HG02623 (cell line): ENCODE results near the gene SHE.

Source experiments
- ATAC-seq: cut with Tn5 transposase; IDR thresholded peaks from one replicate; pipeline ENCODE4 v1.9.1; 2021; ENCODE audit warnings: moderate library complexity; ENCODE audit not compliant: unreplicated experiment

Gene SHE

GRCh38 chr1:154481053-154481452 is 21.2 kb downstream of the SHE start:
- ATAC-seq = no peak

GRCh38 chr1:154479764-154480421 is 22.3 kb downstream of the SHE start:
- no peak for ATAC-seq

GRCh38 chr1:154478639-154479038 is 23.6 kb downstream of the SHE start:
- no peak for ATAC-seq

GRCh38 chr1:154478013-154478412 is 24.2 kb downstream of the SHE start:
- no peak for ATAC-seq

- no peak for ATAC-seq
These were observed 25.4 kb downstream of the SHE start for GRCh38 chr1:154476791-154477190.

- no peak for ATAC-seq
These were observed 27.4 kb downstream of the SHE start for GRCh38 chr1:154474802-154475201.

GRCh38 chr1:154471304-154471703 is 30.9 kb downstream of the SHE start:
- ATAC-seq = no peak

GRCh38 chr1:154469844-154470560 is 32.2 kb downstream of the SHE start:
- ATAC-seq = no peak

GRCh38 chr1:154468535-154469250 is 33.5 kb downstream of the SHE start:
- ATAC-seq = no peak

- ATAC-seq = no peak
These were observed 34.6 kb downstream of the SHE start for GRCh38 chr1:154467434-154468102.

GRCh38 chr1:154466921-154467417 is 35.2 kb downstream of the SHE start:
- no peak for ATAC-seq

GRCh38 chr1:154466206-154466605 is 36.0 kb downstream of the SHE start:
- no peak for ATAC-seq

GRCh38 chr1:154465621-154466195 is 36.5 kb downstream of the SHE start:
- ATAC-seq = no peak

- ATAC-seq = no peak
These were observed 38.7 kb downstream of the SHE start for GRCh38 chr1:154463512-154463990.

GRCh38 chr1:154460695-154461260 is 41.4 kb downstream of the SHE start:
- ATAC-seq = no peak

GRCh38 chr1:154459080-154459479 is 43.1 kb downstream of the SHE start:
- no peak for ATAC-seq

- ATAC-seq = no peak
These were observed 45.6 kb downstream of the SHE start for GRCh38 chr1:154456631-154457030.

GRCh38 chr1:154454386-154455120 is 47.7 kb downstream of the SHE start:
- no peak for ATAC-seq

- no peak for ATAC-seq
These were observed 48.4 kb downstream of the SHE start for GRCh38 chr1:154453574-154454352.
